ENCODE results near the gene AOC1.

DNA sequence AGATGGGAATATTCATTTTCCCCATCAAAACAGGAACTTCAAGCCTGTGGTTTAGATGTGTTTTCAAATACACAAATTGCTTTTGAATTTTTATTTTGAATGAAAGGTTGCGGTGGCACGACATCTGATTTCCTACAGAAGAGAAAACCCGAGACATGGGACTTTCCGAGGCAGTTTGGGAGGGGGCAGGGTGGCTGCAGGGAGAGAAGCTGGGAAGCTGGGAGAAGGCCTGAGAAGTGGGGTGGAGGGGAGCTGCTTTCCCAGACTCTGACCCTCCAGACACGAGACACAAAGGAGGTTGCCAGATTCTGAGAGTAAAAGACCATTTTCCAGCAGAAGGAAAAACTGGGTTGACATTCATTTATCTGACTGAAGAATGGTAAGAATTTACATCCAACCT is 32.2 kb upstream of the AOC1 start:
- no peak for TF ChIP-seq POLR2A (IDR thresholded peaks at IDR 0.05)
- TF ChIP-seq, protein P1, sequence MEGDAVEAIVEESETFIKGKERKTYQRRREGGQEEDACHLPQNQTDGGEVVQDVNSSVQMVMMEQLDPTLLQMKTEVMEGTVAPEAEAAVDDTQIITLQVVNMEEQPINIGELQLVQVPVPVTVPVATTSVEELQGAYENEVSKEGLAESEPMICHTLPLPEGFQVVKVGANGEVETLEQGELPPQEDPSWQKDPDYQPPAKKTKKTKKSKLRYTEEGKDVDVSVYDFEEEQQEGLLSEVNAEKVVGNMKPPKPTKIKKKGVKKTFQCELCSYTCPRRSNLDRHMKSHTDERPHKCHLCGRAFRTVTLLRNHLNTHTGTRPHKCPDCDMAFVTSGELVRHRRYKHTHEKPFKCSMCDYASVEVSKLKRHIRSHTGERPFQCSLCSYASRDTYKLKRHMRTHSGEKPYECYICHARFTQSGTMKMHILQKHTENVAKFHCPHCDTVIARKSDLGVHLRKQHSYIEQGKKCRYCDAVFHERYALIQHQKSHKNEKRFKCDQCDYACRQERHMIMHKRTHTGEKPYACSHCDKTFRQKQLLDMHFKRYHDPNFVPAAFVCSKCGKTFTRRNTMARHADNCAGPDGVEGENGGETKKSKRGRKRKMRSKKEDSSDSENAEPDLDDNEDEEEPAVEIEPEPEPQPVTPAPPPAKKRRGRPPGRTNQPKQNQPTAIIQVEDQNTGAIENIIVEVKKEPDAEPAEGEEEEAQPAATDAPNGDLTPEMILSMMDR (IDR thresholded peaks at IDR 0.05): no peak

Data from vagina (tissue), 2 donors.